ACC112 (cell line): Measurements from ENCODE around the gene CCNJ.
"Not testable (repeated sequence)": the region's sequence is repeated elsewhere in the genome, so short reads cannot be mapped to it uniquely, and the experiment has no call there.

Source experiments
- H2AFZ ChIP-seq: fragments of 200-600 bp; sonication (generic); one replicate; pipeline ENCODE4 v1.6.0; 2017; ENCODE audit warnings: antibody characterized with exemption, low read length; ENCODE audit not compliant: unreplicated experiment
- H3K27ac ChIP-seq: fragments of 200-600 bp; sonication (generic); 2 replicates; pipeline ENCODE4 v1.5.1; 2014; ENCODE audit warnings: low read depth, mild to moderate bottlenecking, antibody characterized with exemption, low read length, moderate library complexity
- H3K27me3 ChIP-seq: fragments of 200-600 bp; sonication (generic); 2 replicates; pipeline ENCODE4 v1.6.1; 2014; ENCODE audit warnings: mild to moderate bottlenecking, antibody characterized with exemption, low read length, moderate library complexity, mixed read lengths; ENCODE audit not compliant: insufficient read depth
- H3K36me3 ChIP-seq: fragments of 200-600 bp; sonication (generic); 2 replicates; pipeline ENCODE4 v1.6.1; 2016; ENCODE audit warnings: mild to moderate bottlenecking, antibody characterized with exemption, low read length, moderate library complexity, mixed read lengths; ENCODE audit not compliant: insufficient read depth
- H3K4me1 ChIP-seq: fragments of 200-600 bp; sonication (generic); one replicate; pipeline ENCODE4 v1.6.1; 2016; ENCODE audit warnings: low read length, mixed read lengths; ENCODE audit not compliant: insufficient read depth, unreplicated experiment, control insufficient read depth
- H3K4me3 ChIP-seq: fragments of 200-600 bp; sonication (generic); 2 replicates; pipeline ENCODE4 v1.5.1; 2014; ENCODE audit warnings: mild to moderate bottlenecking, low read depth, low read length
- H3K79me2 ChIP-seq: fragments of 200-600 bp; sonication (generic); one replicate; pipeline ENCODE4 v1.6.0; 2016; ENCODE audit warnings: low read length; ENCODE audit not compliant: control insufficient read depth, unreplicated experiment, insufficient read depth

CCNJ gene

DNA sequence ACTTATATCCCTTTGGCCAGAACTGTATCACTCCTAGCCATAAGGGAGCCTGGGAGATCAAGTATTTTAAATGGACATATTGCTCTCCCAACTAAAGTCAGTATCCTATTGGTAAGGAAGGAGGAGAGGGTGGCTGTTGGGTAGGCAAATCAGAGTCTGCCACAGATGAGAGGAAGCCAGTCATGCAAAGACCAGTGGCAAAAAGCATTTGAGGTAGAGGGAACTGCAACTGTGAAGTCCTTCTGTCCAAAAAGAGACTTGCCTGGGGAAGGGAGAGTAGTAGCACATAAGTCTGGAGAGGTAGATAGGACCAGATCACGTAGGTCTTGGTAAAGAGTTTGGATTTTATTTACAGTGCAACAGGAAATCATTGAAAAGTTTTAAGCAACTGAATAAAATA lies 8.8 kb upstream of the CCNJ start:
- Histone ChIP-seq H2AFZ (no peak overlapping the region), H3K79me2 (no peaks in the 10 kb centered on the region), H3K4me3 (no peak overlapping the region), H3K4me1 (no peaks in the 10 kb centered on the region), H3K27me3 (peaks cover 16% of the 10 kb centered on the region), H3K36me3 (no peaks in the 10 kb centered on the region), H3K27ac (no peak overlapping the region)

- H3K27me3 ChIP-seq, result peaks cover 11% of the 10 kb centered on the region
- peaks cover under 1% of the 10 kb centered on the region for H3K79me2 ChIP-seq
- no peak overlapping the region for H3K27ac ChIP-seq
- no peaks in the 10 kb centered on the region for H3K36me3 ChIP-seq
- H2AFZ ChIP-seq, result no peak overlapping the region
- H3K4me3 ChIP-seq, result no peak overlapping the region
- H3K4me1 ChIP-seq, result peaks cover 5% of the 10 kb centered on the region
Measured at GRCh38 chr10:96038476-96039387, 4.7 kb upstream of the CCNJ start.

DNA sequence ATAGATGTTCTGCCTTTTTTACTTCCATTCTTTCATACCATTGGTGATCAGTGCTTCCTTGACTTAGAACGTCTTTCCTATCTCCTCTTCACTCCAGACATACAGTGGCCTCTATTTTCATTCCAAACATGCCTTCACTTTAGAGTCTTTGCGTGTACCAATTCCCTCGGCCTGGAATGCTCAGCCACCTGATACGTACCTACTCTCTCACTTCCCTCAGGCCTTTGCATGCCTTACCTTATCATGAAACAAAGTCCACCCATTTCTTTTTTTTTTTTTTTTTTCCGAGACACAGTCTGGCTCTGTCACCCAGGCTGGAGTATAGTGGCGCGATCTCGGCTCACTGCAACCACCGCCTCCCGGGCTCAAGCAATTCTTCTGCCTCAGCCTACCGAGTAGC lies 2.2 kb upstream of the CCNJ start:
- Histone ChIP-seq H2AFZ (no peak overlapping the region), H3K4me3 (no peak overlapping the region), H3K79me2 (peaks cover 24% of the 10 kb centered on the region), H3K27ac (no peak overlapping the region), H3K27me3 (peaks cover 7% of the 10 kb centered on the region), H3K36me3 (no peaks in the 10 kb centered on the region), H3K4me1 (peaks cover 5% of the 10 kb centered on the region)

DNA sequence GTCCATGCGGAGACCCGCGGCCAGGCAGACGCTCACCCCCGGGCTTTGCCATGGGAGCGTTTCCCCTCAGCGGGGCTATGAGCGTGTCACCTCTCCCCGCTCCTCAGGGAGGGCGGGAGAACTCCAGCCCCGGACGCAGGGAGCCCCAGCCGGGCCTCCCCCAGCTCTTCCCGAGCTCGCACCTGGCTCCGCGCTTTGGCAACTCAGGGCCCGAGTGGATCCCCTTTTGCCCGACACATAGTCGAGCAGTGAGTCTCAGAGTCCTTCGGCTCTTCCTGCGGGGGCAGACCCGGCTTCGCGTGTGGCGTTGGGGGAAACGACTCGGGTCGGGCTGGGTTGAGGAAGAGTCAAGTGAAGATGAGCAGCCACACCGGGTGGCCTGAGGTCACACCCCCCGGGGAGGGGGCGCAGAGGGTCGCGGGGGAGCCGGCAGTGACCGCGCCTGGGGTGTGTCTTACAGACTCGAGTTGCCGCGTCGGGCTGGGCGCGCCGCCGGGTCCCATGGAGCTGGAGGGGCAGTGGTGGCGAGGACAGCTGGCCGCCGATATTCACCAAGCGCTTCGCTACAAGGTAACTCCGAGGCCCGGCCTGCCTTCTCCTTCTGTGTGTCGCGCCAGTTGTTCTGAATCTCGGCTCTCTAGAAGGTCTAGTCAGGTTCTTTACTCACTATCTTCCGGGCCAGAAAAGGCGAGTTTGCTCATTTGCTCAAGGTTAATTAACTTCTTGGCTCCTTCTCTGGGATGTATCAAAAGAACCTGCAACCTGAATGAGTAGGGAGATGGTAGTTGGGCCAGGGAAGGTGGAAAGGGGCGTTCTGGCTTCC lies 721 bp downstream of the CCNJ start:
- Histone ChIP-seq H2AFZ (peak overlapping the region; percentile 76), H3K36me3 (no peaks in the 10 kb centered on the region), H3K79me2 (peaks cover 48% of the 10 kb centered on the region), H3K4me1 (peaks cover 5% of the 10 kb centered on the region), H3K27me3 (no peaks in the 10 kb centered on the region), H3K4me3 (peak overlapping the region; percentile 92), H3K27ac (peak overlapping the region; percentile 51)

GRCh38 chr10:96044736-96045135 lies 1.4 kb downstream of the CCNJ start:
- H2AFZ ChIP-seq, result peak overlapping the region; percentile 76
- peak overlapping the region; percentile 51 for H3K27ac ChIP-seq
- H3K27me3 ChIP-seq, result no peaks in the 10 kb centered on the region
- peaks cover 5% of the 10 kb centered on the region for H3K4me1 ChIP-seq
- H3K4me3 ChIP-seq, result peak overlapping the region; percentile 92
- peaks cover 49% of the 10 kb centered on the region for H3K79me2 ChIP-seq
- H3K36me3 ChIP-seq, result no peaks in the 10 kb centered on the region

DNA sequence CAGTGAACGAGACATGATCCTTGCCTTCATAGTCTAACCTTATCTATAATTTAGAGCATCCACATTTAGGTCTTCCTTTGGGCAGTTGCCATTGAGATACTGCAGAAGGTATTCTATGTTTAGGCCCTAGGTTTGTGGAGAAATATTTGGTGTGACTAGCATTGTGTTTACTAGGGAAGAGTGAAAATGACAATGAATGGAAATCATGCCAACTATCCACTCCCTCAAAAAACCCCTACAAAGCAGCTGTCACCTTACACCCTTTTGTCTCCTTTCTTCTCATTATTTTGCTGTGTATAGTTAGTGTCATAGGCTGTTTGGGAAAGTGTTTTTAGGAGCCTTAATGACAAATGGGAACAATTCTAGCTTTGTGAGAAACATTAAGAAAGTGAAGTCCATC lies 3.2 kb downstream of the CCNJ start:
- Histone ChIP-seq H3K27ac (no peak overlapping the region), H3K4me1 (peaks cover 5% of the 10 kb centered on the region), H3K27me3 (no peaks in the 10 kb centered on the region), H2AFZ (no peak overlapping the region), H3K36me3 (no peaks in the 10 kb centered on the region), H3K79me2 (peaks cover 54% of the 10 kb centered on the region), H3K4me3 (no peak overlapping the region)

DNA sequence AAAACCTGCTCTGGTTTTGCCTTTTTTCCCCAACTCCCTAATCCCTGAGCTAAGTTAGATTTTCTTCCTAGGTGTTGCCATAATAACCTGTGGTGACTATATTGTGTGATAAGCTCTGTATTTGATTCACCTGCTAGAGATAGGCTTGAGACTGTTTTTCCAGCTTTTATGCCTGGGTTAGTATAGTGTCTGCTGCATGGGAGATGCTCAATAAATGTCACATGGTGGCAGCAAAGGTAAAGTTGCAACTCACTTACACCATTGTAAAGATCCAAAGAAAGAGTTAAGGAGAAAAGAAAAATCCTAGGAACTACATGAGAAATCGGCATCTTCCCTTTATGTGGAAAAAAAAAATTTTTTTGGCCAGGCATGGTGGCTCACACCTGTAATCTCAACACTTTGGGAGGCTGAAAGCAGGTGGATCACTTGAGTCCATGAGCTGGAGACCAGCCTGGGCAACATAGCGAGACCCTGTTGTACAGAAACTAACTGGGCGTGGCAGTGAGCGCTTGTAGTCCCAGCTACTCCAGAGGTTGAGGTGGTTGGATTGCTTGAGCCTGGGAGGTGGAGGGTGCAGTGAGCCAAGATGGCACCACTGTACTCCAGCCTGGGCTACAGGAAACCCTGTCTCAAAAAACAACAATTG lies 3.7 kb downstream of the CCNJ start:
- Histone ChIP-seq H3K27me3 (no peaks in the 10 kb centered on the region), H3K4me3 (no peak overlapping the region), H3K27ac (no peak overlapping the region), H3K36me3 (no peaks in the 10 kb centered on the region; the same call in 1 of the 2 replicates), H3K4me1 (peaks cover 5% of the 10 kb centered on the region), H3K79me2 (peaks cover 60% of the 10 kb centered on the region), H2AFZ (no peak overlapping the region)

DNA sequence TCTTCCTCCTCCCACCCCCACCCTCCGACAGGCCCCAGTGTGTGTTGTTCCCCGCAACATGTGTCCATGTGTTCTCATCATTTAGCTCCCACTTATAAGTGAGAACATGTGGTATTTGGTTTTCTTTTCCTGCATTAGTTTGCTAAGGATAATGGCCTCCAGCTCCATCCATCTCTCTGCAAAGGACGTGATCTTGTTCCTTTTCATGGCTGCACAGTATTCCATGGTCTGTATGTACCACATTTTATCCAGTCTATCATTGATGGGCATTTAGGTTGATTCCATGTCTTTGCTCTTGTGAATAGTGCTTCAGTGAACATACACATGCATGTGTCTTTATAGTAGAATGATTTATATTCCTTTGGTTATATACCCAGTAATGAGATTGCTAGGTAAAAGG lies 4.5 kb downstream of the CCNJ start:
- H3K36me3 ChIP-seq, H3K27ac ChIP-seq, H2AFZ ChIP-seq, H3K4me3 ChIP-seq, H3K27me3 ChIP-seq, H3K4me1 ChIP-seq: not testable (repeated sequence)
- peaks cover 65% of the 10 kb centered on the region for H3K79me2 ChIP-seq

DNA sequence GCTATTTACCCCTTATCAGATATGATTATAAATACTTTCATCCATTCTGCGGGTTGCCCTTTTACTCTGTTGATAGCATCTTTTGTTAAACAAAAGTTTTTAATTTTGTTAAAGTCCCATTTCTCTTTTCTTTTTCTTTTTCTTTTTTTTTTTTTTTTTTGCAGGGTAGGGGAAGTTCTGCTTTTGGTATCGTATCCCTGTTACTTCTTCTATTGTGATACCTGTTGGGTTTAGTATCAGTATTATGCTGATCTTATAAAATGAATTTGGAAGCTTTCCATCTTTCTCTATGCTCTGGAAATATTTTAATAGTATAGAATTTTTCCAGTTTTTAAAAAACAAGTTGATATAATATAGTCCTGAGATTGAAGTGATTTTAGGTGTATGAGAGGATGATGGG lies 6.0 kb downstream of the CCNJ start:
- no peak overlapping the region for H2AFZ ChIP-seq
- no peaks in the 10 kb centered on the region; the same call in 1 of the 2 replicates for H3K36me3 ChIP-seq
- H3K79me2 ChIP-seq, result peaks cover 61% of the 10 kb centered on the region
- H3K4me3 ChIP-seq, result no peak overlapping the region
- H3K4me1 ChIP-seq, result no peaks in the 10 kb centered on the region
- H3K27ac ChIP-seq, result no peak overlapping the region
- H3K27me3 ChIP-seq, result no peaks in the 10 kb centered on the region

DNA sequence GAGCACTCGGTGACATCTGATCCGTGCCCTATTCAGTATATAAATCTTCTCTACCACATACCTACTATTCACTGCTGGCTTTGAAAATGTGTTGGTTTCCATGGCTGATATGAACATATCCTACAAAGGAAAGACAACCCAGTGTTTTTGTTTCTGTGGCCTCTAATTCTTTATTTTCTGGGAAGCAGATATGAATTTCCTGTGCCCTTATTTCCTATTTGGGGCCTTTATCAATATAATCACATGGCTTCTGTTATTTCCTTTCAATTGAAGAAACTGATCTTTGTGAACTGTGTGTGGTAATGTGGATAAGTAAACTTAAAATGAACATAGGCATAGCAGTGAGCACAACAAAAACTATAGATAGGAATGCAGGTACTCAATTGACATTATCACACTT lies 10.6 kb downstream of the CCNJ start:
- Histone ChIP-seq H3K36me3 (peaks cover 6% of the 10 kb centered on the region), H3K27me3 (no peaks in the 10 kb centered on the region), H3K4me1 (no peaks in the 10 kb centered on the region), H3K4me3 (no peak overlapping the region), H3K27ac (no peak overlapping the region), H3K79me2 (peaks cover 20% of the 10 kb centered on the region), H2AFZ (no peak overlapping the region)
